ENCODE results near the gene C2orf81. TPM values are rescaled to one million over a fixed set of nuclear protein-coding genes. Genes with fewer than 3 reads are reported as not detected.

C2orf81 gene
- total and polyA plus RNA-seq, 4 donors, result 0.08 to 0.44 (median 0.29) TPM

DNA sequence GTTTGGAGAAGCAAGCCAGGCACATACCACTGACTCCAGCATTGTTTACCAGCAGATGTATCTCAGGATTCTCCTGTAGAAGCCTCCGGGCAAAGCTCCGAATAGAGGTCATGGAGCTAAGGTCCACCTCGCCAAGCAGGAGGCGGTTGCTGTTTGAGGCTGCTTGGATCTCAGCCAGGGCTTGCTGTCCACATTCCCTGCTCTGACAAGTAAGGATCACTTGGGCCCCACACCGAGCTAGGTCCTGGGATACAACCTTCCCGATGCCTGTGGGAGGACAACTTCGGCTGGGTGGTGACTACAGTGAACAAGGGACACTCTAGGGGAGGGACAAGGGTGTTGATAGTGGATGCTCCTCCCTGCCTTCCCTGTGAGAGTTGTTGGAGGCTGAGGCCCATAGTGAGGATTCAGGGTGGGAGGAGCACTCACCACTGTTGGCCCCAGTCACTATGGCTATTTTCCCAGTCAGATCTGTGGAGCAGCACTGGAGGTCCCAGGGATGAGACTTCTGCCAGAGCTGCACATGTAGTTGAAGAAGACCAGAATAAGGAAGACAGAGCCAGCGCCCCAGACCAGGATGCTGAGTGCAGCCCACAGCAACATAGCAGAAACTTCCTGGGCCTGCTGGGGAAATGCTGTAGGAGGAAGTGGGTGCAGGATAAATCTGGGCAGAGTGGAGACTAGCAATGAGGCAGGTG lies 8.3 kb downstream of the C2orf81 start:
- Histone ChIP-seq H3K9me3 (ENCODE audit: control insufficient read depth in 4 of 4, low read length in 3 of 4) (no peaks in the 10 kb centered on the region), H3K4me3 (ENCODE audit: low read depth in 1 of 3, low read length in 3 of 3) (no peak overlapping the region), H3K9ac (ENCODE audit: low read depth in 1 of 2, low read length in 2 of 2) (no peak overlapping the region), H3K27me3 (ENCODE audit: control insufficient read depth in 4 of 4, insufficient read depth in 4 of 4, low read length in 3 of 4) (peaks cover 0 to 7% (median 0%) of the 10 kb centered on the region in 4 donors), H3K27ac (ENCODE audit: low read depth in 1 of 2, low read length in 2 of 2) (no peak overlapping the region), H3K36me3 (ENCODE audit: control insufficient read depth in 4 of 4, insufficient read depth in 3 of 4, low read depth in 1 of 4, low read length in 3 of 4) (no peaks in the 10 kb centered on the region), H3K4me1 (ENCODE audit: control insufficient read depth in 4 of 4, insufficient read depth in 4 of 4, low read length in 3 of 4) (peaks cover 0 to 13% (median 11%) of the 10 kb centered on the region in 4 donors)
- no peak for DNase-seq (ENCODE audit: low spot score)
- WGBS, result 45% methylated on average over 8 of the region's 8 CpGs
- TF ChIP-seq GABPA (IDR thresholded peaks at IDR 0.05 in 1 of 2, conservative IDR thresholded peaks at IDR 0.05 in 1 of 2), result no peak
- peak in 1 of 2 donors; percentile 36 for TF ChIP-seq RAD21 (IDR thresholded peaks at IDR 0.05)
- TF ChIP-seq EGR1 (IDR thresholded peaks at IDR 0.05; ENCODE audit: low read depth in 2 of 2), result no peak
- peak; percentile 50 for TF ChIP-seq HNF4G (IDR thresholded peaks at IDR 0.05)
- no peak for TF ChIP-seq FOXA1 (IDR thresholded peaks at IDR 0.05)
- no peak for TF ChIP-seq JUND (IDR thresholded peaks at IDR 0.05)
- TF ChIP-seq REST (IDR thresholded peaks at IDR 0.05), result no peak
- TF ChIP-seq CTCF (IDR thresholded peaks at IDR 0.05; ENCODE audit: low read depth, low read length, missing input control), result no peak
- no peak for TF ChIP-seq MAX (IDR thresholded peaks at IDR 0.05)
- peak in 1 of 2 donors; percentile 66 for TF ChIP-seq RXRA (IDR thresholded peaks at IDR 0.05)
- TF ChIP-seq SP1 (IDR thresholded peaks at IDR 0.05), result peak; percentile 84
- no peak for TF ChIP-seq ATF3 (IDR thresholded peaks at IDR 0.05)
- no peak for TF ChIP-seq FOXA2 (IDR thresholded peaks at IDR 0.05)
- no peak for TF ChIP-seq NR2F2 (IDR thresholded peaks at IDR 0.05)
- no peak for TF ChIP-seq TAF1 (conservative IDR thresholded peaks at IDR 0.05)
- peak in 1 of 2 donors; percentile 84 for TF ChIP-seq HNF4A (conservative IDR thresholded peaks at IDR 0.05)
- TF ChIP-seq YY1 (IDR thresholded peaks at IDR 0.05), result no peak
- no peak for TF ChIP-seq ZBTB33 (IDR thresholded peaks at IDR 0.05)

Measured in liver (tissue), 9 donors.